ELF-1 (cell line): ENCODE results near the gene BOD1L1.

Experiments used
- DNase-seq: peaks from one replicate; pipeline ENCODE4 v3.0.0-alpha.2; 2016; ENCODE audit warnings: low read depth, low spot score

BOD1L1 gene

GRCh38 chr4:13525606-13526281 lies 101.8 kb downstream of the BOD1L1 start:
- no peak for DNase-seq

- DNase-seq, result peak; percentile 75
Measured at GRCh38 chr4:13524504-13525243, 102.9 kb downstream of the BOD1L1 start.

- DNase-seq, result no peak
Measured at GRCh38 chr4:13523591-13524503, 103.7 kb downstream of the BOD1L1 start.

- no peak for DNase-seq
Measured at GRCh38 chr4:13523105-13523477, 104.4 kb downstream of the BOD1L1 start.

DNA sequence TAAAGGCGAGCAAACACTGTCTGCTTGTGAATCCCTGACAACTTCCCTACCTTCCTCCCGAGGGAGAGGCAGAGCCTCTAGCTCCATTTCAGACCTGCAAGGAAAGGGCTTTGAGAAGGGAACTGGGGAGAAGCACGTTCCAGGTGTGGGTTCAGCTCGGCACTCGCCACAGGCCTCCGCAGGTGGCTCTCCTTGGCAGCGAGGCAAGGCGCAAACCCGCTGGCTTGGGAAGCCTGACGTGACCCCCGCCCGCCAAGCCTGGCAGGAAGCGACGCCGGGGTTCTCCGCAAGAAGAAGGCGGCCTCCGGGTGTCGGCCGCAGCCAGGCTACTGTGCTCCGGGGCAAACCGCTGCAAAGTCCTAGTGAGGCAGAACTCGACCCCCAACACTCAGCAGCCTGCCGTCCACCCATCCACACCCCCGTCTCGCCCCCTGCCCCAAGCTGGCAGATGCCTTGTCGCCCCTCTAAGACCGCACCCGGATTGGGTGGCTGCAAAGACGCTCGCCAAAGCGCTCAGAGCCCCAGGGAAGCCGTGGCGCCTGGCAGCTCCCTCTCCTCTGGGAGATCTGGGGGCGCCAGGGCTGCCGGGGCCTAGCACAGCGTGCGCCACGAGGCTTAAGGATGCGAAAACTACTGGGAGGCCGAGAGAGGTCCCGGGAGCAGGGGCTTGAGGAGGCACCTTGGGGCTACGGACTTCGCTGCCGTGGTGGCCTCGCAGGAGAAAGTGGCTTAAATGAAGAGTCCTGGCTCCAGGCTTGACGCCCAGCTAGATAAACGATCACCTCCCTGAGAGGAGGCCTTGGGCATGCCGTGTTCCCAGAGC lies 105.0 kb downstream of the BOD1L1 start:
- no peak for DNase-seq

- DNase-seq, result no peak
Measured at GRCh38 chr4:13521047-13521446, 106.5 kb downstream of the BOD1L1 start.
